HG03097 (cell line): Measurements from ENCODE around the gene GPR137B.
"Not testable (repeated sequence)": the region's sequence is repeated elsewhere in the genome, so short reads cannot be mapped to it uniquely, and the experiment has no call there.

Experiments used
- ATAC-seq: cut with Tn5 transposase; IDR thresholded peaks from one replicate; pipeline ENCODE4 v1.9.1; 2021; ENCODE audit not compliant: unreplicated experiment, low FRiP score

Gene GPR137B

GRCh38 chr1:236186471-236186870 lies 44.1 kb downstream of the GPR137B start:
- not testable (repeated sequence) for ATAC-seq

- ATAC-seq: not testable (repeated sequence)
These were observed 45.7 kb downstream of the GPR137B start for GRCh38 chr1:236188084-236188483.

- no peak for ATAC-seq
These were observed 50.8 kb downstream of the GPR137B start for GRCh38 chr1:236193184-236193583.

GRCh38 chr1:236200925-236201324 lies 58.6 kb downstream of the GPR137B start:
- ATAC-seq: no peak

- ATAC-seq: no peak
These were observed 59.4 kb downstream of the GPR137B start for GRCh38 chr1:236201786-236202185.

GRCh38 chr1:236204039-236204438 lies 61.7 kb downstream of the GPR137B start:
- ATAC-seq: no peak

- no peak for ATAC-seq
These were observed 62.3 kb downstream of the GPR137B start for GRCh38 chr1:236204656-236205055.

GRCh38 chr1:236206548-236206947 lies 64.2 kb downstream of the GPR137B start:
- no peak for ATAC-seq

GRCh38 chr1:236207121-236207520 lies 64.8 kb downstream of the GPR137B start:
- ATAC-seq: no peak

- ATAC-seq: no peak
These were observed 65.2 kb downstream of the GPR137B start for GRCh38 chr1:236207569-236207968.

- ATAC-seq: no peak
These were observed 66.8 kb downstream of the GPR137B start for GRCh38 chr1:236209185-236209584.

GRCh38 chr1:236209713-236210112 lies 67.4 kb downstream of the GPR137B start:
- no peak for ATAC-seq

GRCh38 chr1:236211815-236212214 lies 69.5 kb downstream of the GPR137B start:
- no peak for ATAC-seq

GRCh38 chr1:236213534-236213933 lies 71.2 kb downstream of the GPR137B start:
- no peak for ATAC-seq

GRCh38 chr1:236214761-236215160 lies 72.4 kb downstream of the GPR137B start:
- no peak for ATAC-seq

GRCh38 chr1:236220473-236220872 lies 78.1 kb downstream of the GPR137B start:
- ATAC-seq: no peak

- no peak for ATAC-seq
These were observed 80.3 kb downstream of the GPR137B start for GRCh38 chr1:236222632-236223031.

GRCh38 chr1:236228411-236228810 lies 86.1 kb downstream of the GPR137B start:
- ATAC-seq: no peak

- ATAC-seq: no peak
These were observed 92.8 kb downstream of the GPR137B start for GRCh38 chr1:236235116-236235515.

- ATAC-seq: no peak
These were observed 96.8 kb downstream of the GPR137B start for GRCh38 chr1:236239092-236239585.

- no peak for ATAC-seq
These were observed 98.3 kb downstream of the GPR137B start for GRCh38 chr1:236240675-236241074.

GRCh38 chr1:236242568-236242967 lies 100.2 kb downstream of the GPR137B start:
- no peak for ATAC-seq

GRCh38 chr1:236247286-236247685 lies 104.9 kb downstream of the GPR137B start:
- no peak for ATAC-seq
